ENCODE results near the gene CDK6.

CDK6 gene

GRCh38 chr7:92684274-92684673 lies 152.1 kb downstream of the CDK6 start:
- H3K36me3 ChIP-seq (ENCODE audit: control insufficient read depth, insufficient read depth, low read length) = no peaks in the 10 kb centered on the region
- no peaks in the 10 kb centered on the region for H3K27me3 ChIP-seq (ENCODE audit: control insufficient read depth, insufficient read depth, low read length)
- H3K27ac ChIP-seq (ENCODE audit: low read length) = no peak overlapping the region
- H3K9me3 ChIP-seq (ENCODE audit: control insufficient read depth, insufficient read depth, low read length) = no peaks in the 10 kb centered on the region
- WGBS (ENCODE audit: insufficient coverage, insufficient read length) = no CpG with 5 or more reads among the region's 1 CpG
- DNase-seq (ENCODE audit: low read depth, low spot score) = no peak
- peaks cover 5% of the 10 kb centered on the region; the same call in 1 of the 2 replicates for H3K4me1 ChIP-seq (ENCODE audit: control insufficient read depth, insufficient read depth, low read length)
- H3K4me3 ChIP-seq (ENCODE audit: low read length) = no peak overlapping the region

- H3K27ac ChIP-seq (ENCODE audit: low read length) = no peak overlapping the region
- DNase-seq (ENCODE audit: low read depth, low spot score) = no peak
- no peaks in the 10 kb centered on the region for H3K9me3 ChIP-seq (ENCODE audit: control insufficient read depth, insufficient read depth, low read length)
- H3K36me3 ChIP-seq (ENCODE audit: control insufficient read depth, insufficient read depth, low read length) = no peaks in the 10 kb centered on the region
- no CpG with 5 or more reads among the region's 3 CpGs for WGBS (ENCODE audit: insufficient coverage, insufficient read length)
- peaks cover 5% of the 10 kb centered on the region; the same call in 1 of the 2 replicates for H3K4me1 ChIP-seq (ENCODE audit: control insufficient read depth, insufficient read depth, low read length)
- H3K4me3 ChIP-seq (ENCODE audit: low read length) = no peak overlapping the region
- no peaks in the 10 kb centered on the region for H3K27me3 ChIP-seq (ENCODE audit: control insufficient read depth, insufficient read depth, low read length)
Measured at GRCh38 chr7:92682903-92683539, 153.4 kb downstream of the CDK6 start.

GRCh38 chr7:92682330-92682729 lies 154.0 kb downstream of the CDK6 start:
- Histone ChIP-seq H3K36me3 (ENCODE audit: control insufficient read depth, insufficient read depth, low read length) (no peaks in the 10 kb centered on the region), H3K27ac (ENCODE audit: low read length) (no peak overlapping the region), H3K4me1 (ENCODE audit: control insufficient read depth, insufficient read depth, low read length) (peaks cover 5% of the 10 kb centered on the region; the same call in 1 of the 2 replicates), H3K4me3 (ENCODE audit: low read length) (no peak overlapping the region), H3K9me3 (ENCODE audit: control insufficient read depth, insufficient read depth, low read length) (no peaks in the 10 kb centered on the region), H3K27me3 (ENCODE audit: control insufficient read depth, insufficient read depth, low read length) (no peaks in the 10 kb centered on the region)
- no peak for DNase-seq (ENCODE audit: low read depth, low spot score)
- WGBS (ENCODE audit: insufficient coverage, insufficient read length) = no CpG with 5 or more reads among the region's 5 CpGs

- no peaks in the 10 kb centered on the region for H3K27me3 ChIP-seq (ENCODE audit: control insufficient read depth, insufficient read depth, low read length)
- H3K9me3 ChIP-seq (ENCODE audit: control insufficient read depth, insufficient read depth, low read length) = no peaks in the 10 kb centered on the region
- H3K36me3 ChIP-seq (ENCODE audit: control insufficient read depth, insufficient read depth, low read length) = no peaks in the 10 kb centered on the region
- H3K4me1 ChIP-seq (ENCODE audit: control insufficient read depth, insufficient read depth, low read length) = peaks cover 5% of the 10 kb centered on the region; the same call in 1 of the 2 replicates
- no peak for DNase-seq (ENCODE audit: low read depth, low spot score)
- no CpG with 5 or more reads among the region's 5 CpGs for WGBS (ENCODE audit: insufficient coverage, insufficient read length)
- no peak overlapping the region for H3K27ac ChIP-seq (ENCODE audit: low read length)
- H3K4me3 ChIP-seq (ENCODE audit: low read length) = no peak overlapping the region
Measured at GRCh38 chr7:92681633-92682032, 154.7 kb downstream of the CDK6 start.

- H3K27ac ChIP-seq (ENCODE audit: low read length) = no peak overlapping the region
- no CpG with 5 or more reads among the region's 1 CpG for WGBS (ENCODE audit: insufficient coverage, insufficient read length)
- H3K36me3 ChIP-seq (ENCODE audit: control insufficient read depth, insufficient read depth, low read length) = no peaks in the 10 kb centered on the region
- no peak for DNase-seq (ENCODE audit: low read depth, low spot score)
- no peaks in the 10 kb centered on the region for H3K27me3 ChIP-seq (ENCODE audit: control insufficient read depth, insufficient read depth, low read length)
- no peaks in the 10 kb centered on the region for H3K9me3 ChIP-seq (ENCODE audit: control insufficient read depth, insufficient read depth, low read length)
- peaks cover 5% of the 10 kb centered on the region; the same call in 1 of the 2 replicates for H3K4me1 ChIP-seq (ENCODE audit: control insufficient read depth, insufficient read depth, low read length)
- no peak overlapping the region for H3K4me3 ChIP-seq (ENCODE audit: low read length)
Measured at GRCh38 chr7:92680442-92680841, 155.9 kb downstream of the CDK6 start.

- Histone ChIP-seq H3K27ac (ENCODE audit: low read length) (no peak overlapping the region), H3K27me3 (ENCODE audit: control insufficient read depth, insufficient read depth, low read length) (no peaks in the 10 kb centered on the region), H3K4me3 (ENCODE audit: low read length) (no peak overlapping the region), H3K4me1 (ENCODE audit: control insufficient read depth, insufficient read depth, low read length) (no peaks in the 10 kb centered on the region), H3K36me3 (ENCODE audit: control insufficient read depth, insufficient read depth, low read length) (no peaks in the 10 kb centered on the region), H3K9me3 (ENCODE audit: control insufficient read depth, insufficient read depth, low read length) (no peaks in the 10 kb centered on the region)
- WGBS (ENCODE audit: insufficient coverage, insufficient read length) = no CpG with 5 or more reads among the region's 3 CpGs
- no peak for DNase-seq (ENCODE audit: low read depth, low spot score)
Measured at GRCh38 chr7:92678291-92678920, 158.0 kb downstream of the CDK6 start.

- H3K27me3 ChIP-seq (ENCODE audit: control insufficient read depth, insufficient read depth, low read length) = no peaks in the 10 kb centered on the region
- DNase-seq (ENCODE audit: low read depth, low spot score) = no peak
- no peak overlapping the region for H3K4me3 ChIP-seq (ENCODE audit: low read length)
- no peaks in the 10 kb centered on the region for H3K36me3 ChIP-seq (ENCODE audit: control insufficient read depth, insufficient read depth, low read length)
- H3K4me1 ChIP-seq (ENCODE audit: control insufficient read depth, insufficient read depth, low read length) = no peaks in the 10 kb centered on the region
- H3K9me3 ChIP-seq (ENCODE audit: control insufficient read depth, insufficient read depth, low read length) = no peaks in the 10 kb centered on the region
- no peak overlapping the region for H3K27ac ChIP-seq (ENCODE audit: low read length)
Measured at GRCh38 chr7:92674379-92674778, 162.0 kb downstream of the CDK6 start.

GRCh38 chr7:92671505-92672169 lies 164.7 kb downstream of the CDK6 start:
- Histone ChIP-seq H3K9me3 (ENCODE audit: control insufficient read depth, insufficient read depth, low read length) (no peaks in the 10 kb centered on the region), H3K4me3 (ENCODE audit: low read length) (no peak overlapping the region), H3K36me3 (ENCODE audit: control insufficient read depth, insufficient read depth, low read length) (no peaks in the 10 kb centered on the region), H3K27ac (ENCODE audit: low read length) (no peak overlapping the region), H3K27me3 (ENCODE audit: control insufficient read depth, insufficient read depth, low read length) (no peaks in the 10 kb centered on the region), H3K4me1 (ENCODE audit: control insufficient read depth, insufficient read depth, low read length) (no peaks in the 10 kb centered on the region)
- whole genome bisulfite sequencing (ENCODE audit: insufficient coverage, insufficient read length) = no CpG with 5 or more reads among the region's 6 CpGs
- DNase-seq (ENCODE audit: low read depth, low spot score) = no peak

GRCh38 chr7:92670204-92670851 lies 166.0 kb downstream of the CDK6 start:
- no peaks in the 10 kb centered on the region for H3K27me3 ChIP-seq (ENCODE audit: control insufficient read depth, insufficient read depth, low read length)
- no peak overlapping the region for H3K27ac ChIP-seq (ENCODE audit: low read length)
- no peak for DNase-seq (ENCODE audit: low read depth, low spot score)
- WGBS (ENCODE audit: insufficient coverage, insufficient read length) = no CpG with 5 or more reads among the region's 2 CpGs
- H3K4me1 ChIP-seq (ENCODE audit: control insufficient read depth, insufficient read depth, low read length) = no peaks in the 10 kb centered on the region
- H3K9me3 ChIP-seq (ENCODE audit: control insufficient read depth, insufficient read depth, low read length) = no peaks in the 10 kb centered on the region
- no peak overlapping the region for H3K4me3 ChIP-seq (ENCODE audit: low read length)
- H3K36me3 ChIP-seq (ENCODE audit: control insufficient read depth, insufficient read depth, low read length) = no peaks in the 10 kb centered on the region

GRCh38 chr7:92669616-92670165 lies 166.7 kb downstream of the CDK6 start:
- no peaks in the 10 kb centered on the region for H3K4me1 ChIP-seq (ENCODE audit: control insufficient read depth, insufficient read depth, low read length)
- no peaks in the 10 kb centered on the region for H3K27me3 ChIP-seq (ENCODE audit: control insufficient read depth, insufficient read depth, low read length)
- no peak overlapping the region for H3K4me3 ChIP-seq (ENCODE audit: low read length)
- no peaks in the 10 kb centered on the region for H3K36me3 ChIP-seq (ENCODE audit: control insufficient read depth, insufficient read depth, low read length)
- H3K9me3 ChIP-seq (ENCODE audit: control insufficient read depth, insufficient read depth, low read length) = no peaks in the 10 kb centered on the region
- WGBS (ENCODE audit: insufficient coverage, insufficient read length) = no CpG with 5 or more reads among the region's 3 CpGs
- no peak overlapping the region for H3K27ac ChIP-seq (ENCODE audit: low read length)
- no peak for DNase-seq (ENCODE audit: low read depth, low spot score)
